OCI-LY7 (cell line): Measurements from ENCODE around the gene BTBD6. TPM values are rescaled to one million over a fixed set of nuclear protein-coding genes. Genes with fewer than 3 reads are reported as not detected.

ENCODE experiments used
- BruUV-seq: library from RNA; stranded (reverse); fragments of 400-500 nt; replicated peaks from 2 replicates; lab custom pipeline; 2021; lab: Mats Ljungman, UMichigan
- CTCF ChIA-PET: fragments of 300-600 bp; sonication (Branson Sonifier 250); formaldehyde crosslinking; loops from one replicate; lab custom pipeline; 2022; ENCODE audit warnings: antibody characterized with exemption; ENCODE audit not compliant: unreplicated experiment; lab: Charles Lee
- POLR2A ChIA-PET: fragments of 300-600 bp; sonication (Branson Sonifier 250); formaldehyde crosslinking; loops from one replicate; lab custom pipeline; 2022; ENCODE audit warnings: antibody characterized with exemption; lab: Charles Lee
- DNase-seq: peaks from one replicate; pipeline ENCODE4 v3.0.0-alpha.2; 2015; ENCODE audit warnings: low spot score
- H2AFZ ChIP-seq: fragments of 200-600 bp; sonication (generic), shearing (Covaris generic); 2 replicates; pipeline ENCODE4 v1.6.1; 2014; ENCODE audit warnings: mild to moderate bottlenecking, antibody characterized with exemption, low read length, moderate library complexity
- H3K27ac ChIP-seq: fragments of 200-600 bp; sonication (generic); 2 replicates; pipeline ENCODE4 v1.5.1; 2014; ENCODE audit warnings: mixed run types, low read depth, mild to moderate bottlenecking, moderate library complexity, low read length, inconsistent platforms; ENCODE audit not compliant: poor library complexity, severe bottlenecking
- H3K36me3 ChIP-seq: fragments of 200-600 bp; sonication (generic); 2 replicates; pipeline ENCODE4 v1.6.1; 2014; ENCODE audit warnings: mild to moderate bottlenecking, antibody characterized with exemption, low read length, moderate library complexity, mixed read lengths; ENCODE audit not compliant: insufficient read depth
- H3K4me1 ChIP-seq: fragments of 200-600 bp; sonication (generic); 2 replicates; pipeline ENCODE4 v1.5.1; 2014; ENCODE audit warnings: mild to moderate bottlenecking, low read length; ENCODE audit not compliant: insufficient read depth, poor library complexity, severe bottlenecking
- H3K4me2 ChIP-seq: fragments of 200-600 bp; sonication (generic); 2 replicates; pipeline ENCODE4 v1.6.1; 2014; ENCODE audit warnings: mild to moderate bottlenecking, low read length
- H3K4me3 ChIP-seq: fragments of 200-600 bp; sonication (generic); 2 replicates; pipeline ENCODE4 v1.5.1; 2014; ENCODE audit warnings: mild to moderate bottlenecking, low read depth, low read length; ENCODE audit not compliant: poor library complexity, severe bottlenecking
- H3K79me2 ChIP-seq: fragments of 200-600 bp; sonication (generic); 2 replicates; pipeline ENCODE4 v1.6.1; 2016; ENCODE audit warnings: low read depth, mild to moderate bottlenecking, low read length, moderate library complexity, mixed read lengths; ENCODE audit not compliant: insufficient read depth
- H3K9me2 ChIP-seq: fragments of 200-600 bp; sonication (generic); 2 replicates; pipeline ENCODE4 v1.6.1; 2016; ENCODE audit warnings: mild to moderate bottlenecking, low read length, mixed read lengths; ENCODE audit not compliant: insufficient read depth
- H3K9me3 ChIP-seq: fragments of 200-600 bp; sonication (generic); 2 replicates; pipeline ENCODE4 v1.6.1; 2014; ENCODE audit warnings: mild to moderate bottlenecking, mixed run types, low read length, mixed read lengths
- H4K20me1 ChIP-seq: fragments of 200-600 bp; sonication (generic); 2 replicates; pipeline ENCODE4 v1.6.1; 2014; ENCODE audit warnings: mild to moderate bottlenecking, antibody characterized with exemption, low read length, moderate library complexity, mixed read lengths; ENCODE audit not compliant: insufficient read depth
- CTCF ChIP-seq: fragments of 200-600 bp; sonication (generic); conservative IDR thresholded peaks from 2 replicates; pipeline ENCODE4 v1.5.1; 2014; ENCODE audit warnings: mild to moderate bottlenecking, antibody characterized with exemption, low read length, moderate library complexity, mixed read lengths
- EZH2phosphoT487 ChIP-seq: fragments of 200-600 bp; sonication (generic); IDR thresholded peaks from 2 replicates; pipeline ENCODE4 v1.6.1; 2018; ENCODE audit warnings: low read depth, borderline replicate concordance, mild to moderate bottlenecking, mixed run types, antibody characterized with exemption, low read length, moderate library complexity, mixed read lengths
- intact Hi-C: fragments of 100-400 bp; cut with micrococcal nuclease; formaldehyde crosslinking; loops from one replicate; pipeline ENCODE4 v1.10.0; 2022; ENCODE audit not compliant: unreplicated experiment
- total RNA-seq, 2 experiments: library from RNA; depleted of rRNA in 1 of 2; stranded (reverse); fragments of >200 nt in 1 of 2; shearing (Covaris generic) in 1 of 2; gene quantifications; 2 replicates each; pipeline ENCODE4 v1.2.3, GENCODE V29; 2014 to 2022

Gene BTBD6
- total RNA-seq, 2 experiments from 2014 or later, result 5.7 to 27.9 TPM

- Histone ChIP-seq H3K36me3 (no peaks in the 10 kb centered on the region), H2AFZ (no peak overlapping the region), H3K79me2 (no peaks in the 10 kb centered on the region), H4K20me1 (no peaks in the 10 kb centered on the region), H3K4me3 (no peak overlapping the region), H3K27ac (no peak overlapping the region), H3K4me2 (no peak overlapping the region), H3K4me1 (no peaks in the 10 kb centered on the region), H3K9me3 (no peaks in the 10 kb centered on the region), H3K9me2 (no peaks in the 10 kb centered on the region)
- BruUV-seq, result no TSS peak
- ChIA-PET CTCF (no interaction called here), POLR2A (interaction anchor here (0.6 to 0.7 kb wide), 2 partner anchors 171 to 187 kb away, joined by 3 to 5 read pairs; no protein-coding TSS in a partner anchor)
- intact Hi-C loops, result no loop called here
- TF ChIP-seq CTCF (no peak), EZH2phosphoT487 (no peak)
- DNase-seq, result no peak
Observed at GRCh38 chr14:105227346-105227745, 21.0 kb upstream of the BTBD6 start.

GRCh38 chr14:105228562-105228961 lies 19.8 kb upstream of the BTBD6 start:
- H3K79me2 ChIP-seq, result no peaks in the 10 kb centered on the region
- BruUV-seq, result no TSS peak
- H3K9me3 ChIP-seq, result no peaks in the 10 kb centered on the region
- no peak overlapping the region for H3K4me2 ChIP-seq
- no peaks in the 10 kb centered on the region for H3K36me3 ChIP-seq
- ChIA-PET POLR2A (no interaction called here), CTCF (no interaction called here)
- H3K4me1 ChIP-seq, result no peaks in the 10 kb centered on the region
- no peak overlapping the region for H3K4me3 ChIP-seq
- DNase-seq, result no peak
- H3K27ac ChIP-seq, result no peak overlapping the region
- intact Hi-C loops, result no loop called here
- no peaks in the 10 kb centered on the region for H3K9me2 ChIP-seq
- TF ChIP-seq EZH2phosphoT487 (no peak), CTCF (no peak)
- no peak overlapping the region for H2AFZ ChIP-seq
- no peaks in the 10 kb centered on the region for H4K20me1 ChIP-seq

- H3K79me2 ChIP-seq, result no peaks in the 10 kb centered on the region
- H3K27ac ChIP-seq, result no peak overlapping the region
- H2AFZ ChIP-seq, result no peak overlapping the region
- DNase-seq, result no peak
- H3K9me3 ChIP-seq, result no peaks in the 10 kb centered on the region
- ChIA-PET CTCF (no interaction called here), POLR2A (no interaction called here)
- H3K4me1 ChIP-seq, result no peaks in the 10 kb centered on the region
- no TSS peak for BruUV-seq
- no peaks in the 10 kb centered on the region for H3K9me2 ChIP-seq
- no peak overlapping the region for H3K4me3 ChIP-seq
- H3K36me3 ChIP-seq, result no peaks in the 10 kb centered on the region
- TF ChIP-seq EZH2phosphoT487 (no peak), CTCF (no peak)
- intact Hi-C loops, result no loop called here
- no peak overlapping the region for H3K4me2 ChIP-seq
- H4K20me1 ChIP-seq, result no peaks in the 10 kb centered on the region
Observed at GRCh38 chr14:105229099-105229655, 19.2 kb upstream of the BTBD6 start.
